ENCODE measurements around the gene RPTOR. TPM values are rescaled to one million over a fixed set of nuclear protein-coding genes. Genes with fewer than 3 reads are reported as not detected.
"Not testable (repeated sequence)": the region's sequence is repeated elsewhere in the genome, so short reads cannot be mapped to it uniquely, and the experiment has no call there.

RPTOR gene
- total and polyA plus RNA-seq, 2 experiments from 2014 or later: 6.6 to 16.1 TPM

GRCh38 chr17:80698297-80698696 lies 153.7 kb downstream of the RPTOR start:
- Histone ChIP-seq H3K4me3 (no peak overlapping the region), H3K79me2 (ENCODE audit: insufficient read depth) (peaks cover 89% of the 10 kb centered on the region), H3K36me3 (ENCODE audit: low read depth) (no peaks in the 10 kb centered on the region), H3K9me3 (ENCODE audit: low read depth) (no peaks in the 10 kb centered on the region), H4K20me1 (ENCODE audit: insufficient read depth) (no peaks in the 10 kb centered on the region; the same call in 1 of the 2 replicates), H3K27me3 (replicated peaks; ENCODE audit: insufficient read depth) (no peaks in the 10 kb centered on the region), H3K4me1 (ENCODE audit: insufficient read depth) (peaks cover 14% of the 10 kb centered on the region), H3K4me2 (ENCODE audit: unreplicated experiment) (no peak overlapping the region), H3K9ac (no peak overlapping the region), H3K27ac (no peak overlapping the region), H3F3A (ENCODE audit: insufficient read depth) (no peaks in the 10 kb centered on the region; the same call in 1 of the 2 replicates), H2AFZ (no peak overlapping the region), H3K9me2 (ENCODE audit: insufficient read depth) (no peaks in the 10 kb centered on the region)
- no peak for DNase-seq
- in situ Hi-C loops (cut with MboI): no loop called here
- WGBS, 2 experiments (ENCODE audit: low coverage in 1 of 2, low lambda C conversion rate in 2 of 2, missing lambda C conversion rate in 2 of 2): 90 to 92% methylated on average over 14 of the region's 14 CpGs
- TF ChIP-seq EZH2phosphoT487 (IDR thresholded peaks at IDR 0.05; ENCODE audit: insufficient read depth, low read depth) (no peak), EZH2 (IDR thresholded peaks at IDR 0.05; ENCODE audit: insufficient read depth, poor library complexity, severe bottlenecking) (no peak)

DNA sequence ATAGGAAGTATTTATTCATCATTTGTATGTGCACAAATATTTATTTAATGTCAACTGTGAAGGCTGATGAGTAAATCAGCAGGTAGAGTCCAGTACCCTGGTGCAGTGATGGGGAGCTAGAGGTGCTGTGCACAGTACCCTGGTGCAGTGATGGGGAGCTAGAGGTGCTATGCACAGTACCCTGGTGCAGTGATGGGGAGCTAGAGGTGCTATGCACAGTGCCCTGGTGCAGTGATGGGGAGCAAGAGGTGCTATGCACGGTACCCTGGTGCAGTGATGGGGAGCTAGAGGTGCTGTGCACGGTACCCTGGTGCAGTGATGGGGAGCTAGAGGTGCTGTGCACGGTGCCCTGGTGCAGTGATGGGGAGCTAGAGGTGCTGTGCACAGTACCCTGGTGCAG lies 154.6 kb downstream of the RPTOR start:
- H3K79me2 ChIP-seq (ENCODE audit: insufficient read depth): peaks cover 80% of the 10 kb centered on the region

DNA sequence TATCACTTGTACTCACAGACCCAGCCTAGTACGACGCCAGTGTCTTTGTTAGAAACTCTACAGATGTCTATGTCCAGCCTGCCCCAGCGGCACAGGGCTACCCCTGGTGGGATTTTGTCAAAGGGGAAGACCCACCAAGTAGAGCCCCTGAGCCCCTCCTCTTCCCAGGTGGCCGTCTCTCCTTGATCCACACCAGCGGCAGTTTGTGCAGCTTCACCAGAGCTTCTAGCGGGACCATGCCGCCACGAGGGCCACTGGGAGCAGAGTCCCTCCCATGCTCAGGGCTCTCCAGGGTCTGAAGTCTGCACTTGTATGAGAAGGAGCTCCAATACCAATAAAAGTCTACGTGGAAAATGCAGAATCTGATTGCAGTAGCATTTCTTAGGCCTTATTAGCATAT lies 157.1 kb downstream of the RPTOR start:
- H3K36me3 ChIP-seq (ENCODE audit: low read depth): no peaks in the 10 kb centered on the region
- H2AFZ ChIP-seq: no peak overlapping the region
- H3F3A ChIP-seq (ENCODE audit: insufficient read depth): no peaks in the 10 kb centered on the region; the same call in 1 of the 2 replicates
- DNase-seq: no peak
- no peaks in the 10 kb centered on the region for H3K9me3 ChIP-seq (ENCODE audit: low read depth)
- in situ Hi-C loops (cut with MboI): no loop called here
- TF ChIP-seq EZH2phosphoT487 (IDR thresholded peaks at IDR 0.05; ENCODE audit: insufficient read depth, low read depth): no peak
- no peak overlapping the region for H3K27ac ChIP-seq
- H3K4me3 ChIP-seq: no peak overlapping the region
- no peaks in the 10 kb centered on the region for H3K9me2 ChIP-seq (ENCODE audit: insufficient read depth)
- no peaks in the 10 kb centered on the region; the same call in 1 of the 2 replicates for H4K20me1 ChIP-seq (ENCODE audit: insufficient read depth)
- peaks cover 9% of the 10 kb centered on the region; the same call in 1 of the 2 replicates for H3K4me1 ChIP-seq (ENCODE audit: insufficient read depth)
- 96 to 98% methylated on average over 9 of the region's 9 CpGs for WGBS, 2 experiments (ENCODE audit: low coverage in 1 of 2, low lambda C conversion rate in 2 of 2, missing lambda C conversion rate in 2 of 2)
- H3K4me2 ChIP-seq (ENCODE audit: unreplicated experiment): no peak overlapping the region
- H3K27me3 ChIP-seq (replicated peaks; ENCODE audit: insufficient read depth): no peaks in the 10 kb centered on the region
- peaks cover 77% of the 10 kb centered on the region for H3K79me2 ChIP-seq (ENCODE audit: insufficient read depth)
- no peak overlapping the region for H3K9ac ChIP-seq

More for the DNA sequence above, 154.6 kb downstream of the RPTOR start:
- H3K4me2 ChIP-seq (ENCODE audit: unreplicated experiment); H3K9me3 ChIP-seq (ENCODE audit: low read depth); H3F3A ChIP-seq (ENCODE audit: insufficient read depth); H3K9me2 ChIP-seq (ENCODE audit: insufficient read depth); H4K20me1 ChIP-seq (ENCODE audit: insufficient read depth); H3K9ac ChIP-seq; DNase-seq; in situ Hi-C loops (cut with MboI); H3K27ac ChIP-seq; H3K27me3 ChIP-seq (replicated peaks; ENCODE audit: insufficient read depth); H3K4me3 ChIP-seq; H3K36me3 ChIP-seq (ENCODE audit: low read depth); H2AFZ ChIP-seq: not testable (repeated sequence)
- H3K4me1 ChIP-seq (ENCODE audit: insufficient read depth): peaks cover 14% of the 10 kb centered on the region
- WGBS, 2 experiments (ENCODE audit: low coverage in 1 of 2, low lambda C conversion rate in 2 of 2, missing lambda C conversion rate in 2 of 2): 100% methylated on average over 3 of the region's 3 CpGs; no CpG with 5 or more reads in 1 of the 2 experiments

- 90% methylated on average over 18 of the region's 18 CpGs for WGBS, 2 experiments (ENCODE audit: low coverage in 1 of 2, low lambda C conversion rate in 2 of 2, missing lambda C conversion rate in 2 of 2)
- Histone ChIP-seq H3K36me3 (ENCODE audit: low read depth) (no peaks in the 10 kb centered on the region), H3K79me2 (ENCODE audit: insufficient read depth) (peaks cover 77% of the 10 kb centered on the region), H3K9ac (no peak overlapping the region), H3F3A (ENCODE audit: insufficient read depth) (no peaks in the 10 kb centered on the region; the same call in 1 of the 2 replicates), H3K9me2 (ENCODE audit: insufficient read depth) (no peaks in the 10 kb centered on the region), H3K9me3 (ENCODE audit: low read depth) (no peaks in the 10 kb centered on the region), H3K4me1 (ENCODE audit: insufficient read depth) (peaks cover 6% of the 10 kb centered on the region; the same call in 1 of the 2 replicates), H3K4me2 (ENCODE audit: unreplicated experiment) (no peak overlapping the region), H3K27ac (no peak overlapping the region), H3K4me3 (no peak overlapping the region), H4K20me1 (ENCODE audit: insufficient read depth) (no peaks in the 10 kb centered on the region; the same call in 1 of the 2 replicates), H2AFZ (no peak overlapping the region), H3K27me3 (replicated peaks; ENCODE audit: insufficient read depth) (no peaks in the 10 kb centered on the region)
- TF ChIP-seq EZH2phosphoT487 (IDR thresholded peaks at IDR 0.05; ENCODE audit: insufficient read depth, low read depth): no peak
- no peak for TF ChIP-seq EZH2 (IDR thresholded peaks at IDR 0.05; ENCODE audit: insufficient read depth, poor library complexity, severe bottlenecking)
- no peak for DNase-seq
- in situ Hi-C loops (cut with MboI): no loop called here
Measured at GRCh38 chr17:80702315-80703141, 157.9 kb downstream of the RPTOR start.
